ENCODE results near the gene FKBP1A.
A peak's percentile ranks its signal among the peaks of the same experiment; 100 is the strongest.

Gene FKBP1A

GRCh38 chr20:1383623-1384404 is 9.0 kb downstream of the FKBP1A start:
- no peak for DNase-seq (ENCODE audit: low spot score)

- no peak for DNase-seq (ENCODE audit: low spot score)
These were observed 10.2 kb downstream of the FKBP1A start for GRCh38 chr20:1382670-1383069.

DNA sequence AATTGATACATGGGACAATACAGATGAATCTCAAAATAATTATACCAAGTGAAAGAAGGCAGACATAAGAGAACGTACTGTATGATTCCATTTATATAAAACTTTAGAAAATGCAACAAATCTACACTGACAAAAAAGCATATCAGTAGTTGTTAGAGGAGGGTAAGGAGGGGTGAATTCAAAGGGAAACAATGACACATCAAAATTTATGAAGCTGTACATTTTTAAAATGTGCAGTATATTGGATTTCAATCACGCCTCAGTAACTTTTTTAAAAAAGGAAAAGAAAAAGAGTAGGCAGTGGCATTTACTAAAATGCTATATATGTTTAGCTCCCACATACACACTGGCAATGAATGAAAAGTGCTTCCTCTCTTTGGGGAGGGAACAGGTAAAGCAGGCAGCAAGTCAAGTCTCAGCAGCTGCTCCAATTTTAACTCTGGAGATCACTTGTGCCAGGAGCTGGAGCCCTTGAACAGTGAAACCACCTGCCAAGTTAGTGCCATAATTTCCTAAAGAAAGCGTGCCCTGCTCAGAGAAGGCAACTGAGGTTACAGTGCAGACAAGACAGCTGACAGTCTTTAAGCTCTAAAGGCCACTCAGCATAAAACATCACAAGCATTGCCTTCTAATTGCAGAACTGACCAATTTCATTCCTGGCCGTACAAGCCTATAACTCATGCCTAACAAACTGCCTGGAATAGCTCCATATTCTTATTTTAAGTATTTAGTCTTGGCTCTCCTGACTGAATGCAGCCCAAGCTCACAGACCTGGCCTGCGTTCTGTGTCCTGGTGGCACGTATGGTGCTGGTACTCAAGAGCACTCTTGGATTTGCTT is 10.9 kb downstream of the FKBP1A start:
- no peak for DNase-seq (ENCODE audit: low spot score)

DNA sequence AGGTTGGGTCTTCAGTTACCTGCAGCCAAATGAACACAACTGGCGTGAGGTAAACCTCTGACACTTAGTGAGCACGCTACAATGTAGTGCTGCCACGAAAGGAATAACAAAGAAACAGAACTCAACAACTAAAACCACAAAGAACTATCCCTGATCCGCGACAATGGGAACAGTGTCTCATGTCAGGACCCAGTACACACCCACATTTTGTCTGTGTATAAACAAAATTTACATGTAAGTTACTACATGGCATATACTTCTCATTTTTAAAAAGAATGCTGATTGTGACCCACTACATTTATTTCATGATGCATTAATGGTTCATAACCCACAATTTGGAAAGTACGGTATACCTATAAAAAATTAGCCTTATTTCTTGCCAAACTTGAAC is 14.1 kb downstream of the FKBP1A start:
- DNase-seq (ENCODE audit: low spot score): no peak

- no peak for DNase-seq (ENCODE audit: low spot score)
These were observed 14.7 kb downstream of the FKBP1A start for GRCh38 chr20:1377984-1378734.

DNA sequence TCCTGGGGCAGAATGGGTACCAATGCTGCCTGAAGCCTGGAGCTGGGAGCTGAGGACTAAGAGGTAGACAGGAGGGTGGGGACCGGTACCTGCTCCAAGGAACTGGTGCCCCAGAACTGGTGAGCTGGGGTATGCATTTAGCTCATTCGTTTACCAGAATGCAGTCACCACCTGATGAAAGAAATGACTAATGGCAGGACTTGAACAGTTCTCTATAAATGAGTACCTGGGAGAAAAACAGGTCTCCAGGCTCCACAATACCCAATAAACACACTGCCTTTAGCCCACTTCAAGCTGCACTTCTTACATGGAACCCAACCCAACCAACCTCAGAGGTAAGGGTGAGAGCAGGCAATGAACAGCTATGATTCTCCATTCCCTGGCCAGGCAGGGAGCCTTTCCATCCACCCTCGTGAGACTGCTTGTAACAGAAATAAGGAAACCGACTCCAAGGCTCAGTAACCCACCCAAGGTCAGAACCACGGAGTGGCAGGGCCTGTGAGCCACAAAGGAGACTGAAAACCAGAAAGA is 15.4 kb downstream of the FKBP1A start:
- DNase-seq (ENCODE audit: low spot score): peak; percentile 82

DNA sequence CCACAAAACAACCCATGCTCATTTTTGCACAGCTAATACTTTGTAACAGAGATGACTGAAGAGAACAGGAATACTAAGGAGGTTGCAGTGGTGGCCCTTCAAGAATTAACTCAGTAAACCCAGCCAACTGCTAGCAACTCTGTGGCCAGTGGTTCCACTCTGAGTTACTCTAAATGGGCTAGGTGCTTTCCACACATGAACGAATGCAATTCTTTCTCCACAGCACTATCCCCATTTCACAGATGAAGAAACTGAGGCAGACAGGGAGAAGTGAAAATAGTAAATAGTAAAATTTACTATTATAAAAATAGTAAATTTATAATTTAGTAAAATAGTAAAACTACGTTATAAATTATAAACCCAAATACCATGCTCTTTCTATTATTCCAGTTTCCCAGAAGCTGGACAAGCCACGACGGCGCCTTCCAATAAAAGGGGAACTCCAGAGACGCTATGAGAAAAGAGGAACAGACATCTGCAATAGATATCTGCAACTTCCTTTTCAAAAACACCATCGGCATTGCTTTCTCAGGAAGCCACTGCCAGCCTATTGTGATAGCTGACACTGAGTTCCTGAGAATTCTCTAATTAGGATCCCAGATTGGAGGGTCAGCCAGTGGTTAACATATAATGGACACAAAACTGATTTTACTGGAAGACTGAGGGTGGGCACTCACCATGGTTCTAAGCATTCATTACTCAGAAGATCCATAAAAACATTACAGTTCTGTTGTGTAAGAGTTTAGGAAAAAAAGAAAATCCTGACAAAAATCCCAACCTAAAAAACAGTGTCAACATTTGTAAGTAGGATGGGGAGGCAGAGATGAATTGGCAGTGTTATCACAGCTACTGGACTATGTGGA is 16.2 kb downstream of the FKBP1A start:
- DNase-seq (ENCODE audit: low spot score): no peak

DNA sequence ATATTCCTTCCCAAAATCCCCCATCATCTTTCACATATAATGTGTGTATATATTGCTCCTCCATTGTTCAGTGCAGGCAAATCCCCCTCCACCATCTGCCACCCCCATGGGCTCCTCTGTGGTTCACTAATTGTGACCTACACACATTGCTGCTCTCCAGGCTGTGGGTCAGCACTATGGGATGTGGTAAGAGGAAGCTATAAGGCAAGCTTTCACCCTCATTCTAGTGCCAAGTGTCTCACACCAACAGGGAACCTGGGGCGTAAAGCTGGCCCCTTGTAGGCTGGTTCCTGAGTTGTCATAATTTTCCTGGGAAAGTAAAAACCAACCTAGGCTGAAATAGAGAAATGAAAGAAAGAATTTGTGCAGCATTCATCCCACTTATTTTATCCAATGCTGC is 16.8 kb downstream of the FKBP1A start:
- DNase-seq (ENCODE audit: low spot score): no peak

GRCh38 chr20:1375515-1375914 is 17.3 kb downstream of the FKBP1A start:
- DNase-seq (ENCODE audit: low spot score): no peak

DNA sequence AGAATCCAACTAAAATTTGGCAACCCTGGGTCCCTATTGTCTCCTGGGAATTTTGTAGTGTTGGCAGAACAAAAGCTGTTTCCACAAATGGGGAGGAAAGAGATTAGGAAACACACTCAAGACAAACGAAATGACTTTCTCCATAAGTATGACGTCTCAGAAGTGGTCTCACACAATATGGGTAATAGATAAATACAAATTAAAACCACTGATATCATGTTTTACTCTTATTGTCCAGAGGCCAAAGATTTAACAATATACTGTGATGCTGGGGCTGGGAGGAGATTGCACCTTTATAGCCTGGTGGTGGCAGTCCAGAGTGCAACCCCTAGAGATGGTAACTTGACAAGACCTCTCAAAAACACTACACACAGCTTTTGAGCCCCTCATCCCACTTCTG is 18.6 kb downstream of the FKBP1A start:
- DNase-seq (ENCODE audit: low spot score): no peak

DNA sequence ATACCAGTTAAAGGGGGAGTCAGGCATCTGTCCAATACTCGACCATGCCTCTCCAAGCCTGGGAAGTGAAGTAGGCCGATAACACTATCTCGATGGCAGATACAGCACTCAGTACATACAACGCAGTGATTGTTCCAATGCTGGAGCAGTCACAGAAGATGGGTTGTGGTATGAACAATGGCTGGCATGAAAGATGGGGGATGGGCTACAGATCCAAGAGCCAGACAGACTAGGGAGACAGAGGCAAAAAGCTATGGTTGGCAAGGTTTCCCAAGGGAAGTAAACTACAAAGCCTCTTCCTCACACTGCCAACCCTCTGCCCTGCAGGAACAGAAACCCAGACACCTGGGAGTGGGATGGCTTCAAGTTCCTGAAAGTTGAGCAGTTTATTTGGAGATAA is 19.2 kb downstream of the FKBP1A start:
- DNase-seq (ENCODE audit: low spot score): no peak

DNA sequence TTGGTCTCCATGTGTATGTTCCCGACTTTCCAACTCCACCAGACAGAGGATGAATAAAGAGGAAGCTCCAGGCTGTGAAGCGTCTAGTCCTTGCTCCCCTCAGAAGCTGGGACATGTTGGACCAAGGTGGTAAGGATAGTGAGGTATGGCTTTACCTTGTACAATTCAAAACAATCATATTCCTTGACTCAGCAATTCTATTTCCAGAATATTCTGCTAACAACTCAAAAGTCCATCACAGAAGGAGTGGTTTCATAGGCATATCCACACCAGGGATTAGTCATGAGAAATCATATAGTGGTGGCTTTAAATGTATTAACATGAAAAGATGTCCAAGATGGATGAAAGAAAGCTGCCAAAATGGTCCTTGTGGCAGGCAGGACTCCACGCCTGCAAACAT is 19.8 kb downstream of the FKBP1A start:
- DNase-seq (ENCODE audit: low spot score): no peak

DNA sequence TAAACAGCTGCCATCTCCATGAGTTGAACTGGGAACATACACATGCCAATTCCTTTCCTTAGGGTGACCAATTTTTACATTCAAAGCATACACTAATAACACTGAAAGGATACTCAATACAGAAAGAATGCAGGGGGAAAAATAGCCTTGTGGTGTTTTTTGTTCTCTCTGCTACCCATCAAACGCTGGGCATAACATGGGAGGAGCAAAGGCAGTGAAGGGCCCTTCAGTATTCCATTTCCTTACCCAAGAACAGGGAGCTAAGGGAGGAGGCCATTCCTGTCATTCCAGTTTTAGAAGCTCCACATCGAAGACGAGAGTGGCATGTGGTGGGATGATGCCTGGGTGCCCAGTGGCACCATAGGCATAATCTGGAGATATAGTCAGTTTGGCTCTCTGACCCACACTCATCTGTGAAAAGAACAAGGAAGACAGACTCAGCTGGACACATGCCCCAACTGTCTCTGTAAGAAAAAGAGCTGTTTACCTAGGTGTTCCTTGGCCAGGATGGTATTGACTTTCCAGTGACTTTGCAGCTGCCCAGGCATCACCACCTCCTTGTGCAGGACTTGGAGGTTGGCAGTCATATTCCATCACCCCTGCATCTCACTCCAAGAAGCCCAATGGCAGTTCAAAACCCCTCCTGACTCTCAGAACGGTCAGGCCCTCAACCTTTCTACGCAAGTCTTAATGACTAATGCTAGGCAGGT is 20.9 kb downstream of the FKBP1A start:
- no peak for DNase-seq (ENCODE audit: low spot score)

GRCh38 chr20:1371202-1371782 is 21.6 kb downstream of the FKBP1A start:
- no peak for DNase-seq (ENCODE audit: low spot score)

DNA sequence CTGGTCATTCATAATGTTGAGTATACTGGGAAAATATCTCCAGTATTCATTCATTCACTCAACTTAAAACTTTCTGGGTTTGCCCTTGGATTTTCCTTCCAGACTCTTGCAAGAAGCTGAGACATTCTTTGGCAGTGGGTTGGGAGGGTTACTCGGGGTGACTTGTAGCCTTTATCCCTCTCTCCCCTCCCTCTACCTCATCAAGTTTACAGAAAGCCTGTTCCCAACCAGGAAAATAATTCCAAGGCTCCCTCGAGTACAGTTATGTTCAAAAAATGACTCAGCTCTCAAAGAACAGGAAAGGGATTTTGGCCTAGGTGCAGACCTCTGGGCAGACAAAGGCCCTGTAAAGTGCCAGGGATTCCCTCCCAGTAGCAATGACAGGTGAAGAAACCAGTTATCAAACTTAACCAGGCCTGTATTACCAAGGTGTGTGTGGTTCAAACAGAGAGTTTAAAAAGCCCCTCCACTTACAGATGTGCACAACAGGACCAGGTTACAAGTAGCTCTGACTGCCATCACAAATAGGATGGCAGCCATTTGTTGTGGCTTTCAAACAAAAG is 22.2 kb downstream of the FKBP1A start:
- DNase-seq (ENCODE audit: low spot score): no peak

DNA sequence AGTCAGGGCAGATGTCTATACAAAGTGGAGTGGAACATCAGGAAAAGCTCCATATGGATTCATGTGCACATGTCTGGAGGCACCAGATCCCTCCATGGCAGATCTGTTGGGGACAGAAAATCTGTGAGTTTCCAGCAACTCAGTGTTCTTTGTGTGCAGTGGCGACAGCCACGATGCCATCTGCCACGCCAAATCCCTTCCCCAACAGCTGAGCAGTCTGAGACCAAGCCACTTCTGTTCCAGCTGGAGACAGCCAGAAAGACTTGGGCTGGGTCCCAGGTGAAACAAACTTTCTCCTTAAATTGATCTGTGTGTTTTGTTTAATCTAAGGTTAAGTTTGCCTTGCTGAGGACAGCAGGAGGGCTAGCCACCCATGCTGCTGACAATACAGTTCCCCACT is 22.9 kb downstream of the FKBP1A start:
- DNase-seq (ENCODE audit: low spot score): no peak

DNA sequence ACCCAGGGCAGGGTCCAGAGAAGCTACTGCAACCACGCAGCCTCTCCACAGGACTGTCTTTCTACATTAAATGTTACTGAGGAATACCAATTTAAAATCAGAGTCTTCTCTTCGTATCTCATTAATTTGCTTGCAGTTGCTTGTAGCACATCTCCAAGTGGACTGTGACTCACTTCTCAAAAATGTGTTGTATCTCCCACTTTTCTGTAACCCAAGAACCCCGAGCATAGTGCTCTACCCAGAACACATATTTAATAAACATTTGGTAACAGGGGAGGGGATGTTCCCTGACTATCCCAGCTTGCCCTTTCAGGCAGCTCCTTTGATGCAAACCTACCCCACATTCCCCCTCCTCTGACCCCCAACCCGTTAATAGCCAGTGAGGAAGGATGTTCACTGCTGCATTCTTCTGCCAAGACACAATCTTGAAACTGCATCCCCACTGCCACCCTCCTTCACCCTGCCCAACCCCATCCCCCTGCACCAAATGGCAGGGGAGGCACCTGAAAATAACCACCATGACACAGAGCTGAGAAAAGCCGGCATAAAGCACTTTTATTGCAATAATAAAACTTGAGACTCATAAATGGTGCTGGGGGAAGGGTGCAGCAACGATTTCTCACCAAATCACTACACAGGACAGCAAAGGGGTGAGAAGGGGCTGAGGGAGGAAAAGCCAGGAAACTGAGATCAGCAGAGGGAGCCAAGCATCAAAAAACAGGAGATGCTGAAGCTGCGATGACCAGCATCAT is 24.2 kb downstream of the FKBP1A start:
- DNase-seq (ENCODE audit: low spot score): no peak

DNA sequence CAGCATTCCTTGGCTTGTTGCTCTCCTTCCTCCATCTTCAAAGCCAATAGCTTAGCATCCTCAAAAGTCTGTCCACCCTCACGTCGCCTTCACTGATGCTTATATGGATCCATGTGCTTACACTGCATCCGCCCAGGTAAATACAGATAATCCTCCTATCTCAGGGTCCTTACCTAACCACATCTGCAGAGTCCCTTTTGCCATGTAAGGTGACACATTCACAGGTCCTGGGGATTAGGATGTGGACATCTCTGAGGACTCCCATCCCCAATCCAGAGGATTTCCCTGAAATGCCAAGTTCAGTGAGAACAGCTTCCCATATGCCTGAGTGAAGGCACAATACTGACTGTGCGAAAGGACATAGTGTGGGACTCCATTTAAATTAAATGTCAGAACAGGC is 25.4 kb downstream of the FKBP1A start:
- no peak for DNase-seq (ENCODE audit: low spot score)

DNA sequence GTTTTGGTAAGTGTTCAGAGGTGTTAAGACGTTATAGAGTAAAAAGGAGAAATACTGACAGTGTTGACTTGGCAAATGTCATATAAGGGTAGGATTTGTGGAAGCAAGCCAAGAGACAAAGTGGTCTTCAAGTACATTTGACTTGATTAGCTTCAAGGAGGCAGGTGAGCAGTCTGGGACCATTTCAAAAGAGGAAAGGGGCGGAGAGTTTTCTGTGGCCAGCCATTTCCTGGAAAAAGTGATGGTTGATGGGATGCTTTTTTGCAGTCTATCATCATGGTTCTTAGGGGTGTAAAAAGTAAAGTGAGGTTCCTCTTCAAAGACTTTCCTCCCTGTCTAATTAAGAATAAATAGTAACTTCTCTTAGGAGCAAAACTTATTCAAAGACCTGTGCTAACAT is 28.7 kb downstream of the FKBP1A start:
- DNase-seq (ENCODE audit: low spot score): peak; percentile 53
